Posterior vena cava (tissue), 2 donors: Measurements from ENCODE around the gene HGF. TPM values are rescaled to one million over a fixed set of nuclear protein-coding genes. Genes with fewer than 3 reads are reported as not detected.
"Not testable (repeated sequence)": the region's sequence is repeated elsewhere in the genome, so short reads cannot be mapped to it uniquely, and the experiment has no call there.

Source experiments
- DNase-seq: peaks from one replicate; pipeline ENCODE4 v3.0.0-alpha.2; 2020; ENCODE audit warnings: low spot score
- intact Hi-C, 2 donors: fragments of 100-400 bp; cut with DNase I; formaldehyde crosslinking; loops; one replicate each; pipeline versions ENCODE4 v1.14.1 to v1.14.2; 2022 to 2023
- total RNA-seq, 2 donors: library from RNA; stranded (reverse); fragmentation: NEBNext Ultra II Directional; extraction: Animal tissue kit (Norgen Biotek cat#: 25700); gene quantifications; one replicate each; pipeline ENCODE4 v1.2.1, GENCODE V29; 2021
- donor health status: DM: yes; HTN: yes; CAD: no.
- donor health status: DM: yes; HTN: yes; CAD: no.

HGF gene
- total RNA-seq, 2 donors from 2014 or later: 16.8 to 18.8 TPM

- intact Hi-C loops: no loop called here
- DNase-seq: no peak
Measured at GRCh38 chr7:81736091-81736490, 33.8 kb downstream of the HGF start.

GRCh38 chr7:81725812-81726127 lies 44.1 kb downstream of the HGF start:
- DNase-seq: no peak
- intact Hi-C loops: no loop called here

GRCh38 chr7:81725003-81725811 lies 44.6 kb downstream of the HGF start:
- intact Hi-C loops: no loop called here
- no peak for DNase-seq

- intact Hi-C loops, DNase-seq: not testable (repeated sequence)
Measured at GRCh38 chr7:81722250-81722649, 47.6 kb downstream of the HGF start.

- intact Hi-C loops: no loop called here
- no peak for DNase-seq
Measured at GRCh38 chr7:81721437-81721836, 48.4 kb downstream of the HGF start.

- no peak for DNase-seq
Measured at GRCh38 chr7:81719865-81720264, 50.0 kb downstream of the HGF start.

GRCh38 chr7:81715984-81716588 lies 53.8 kb downstream of the HGF start:
- intact Hi-C loops: no loop called here
- DNase-seq: no peak

More at GRCh38 chr7:81719865-81720264, 50.0 kb downstream of the HGF start:
- intact Hi-C loops: no loop called here

GRCh38 chr7:81714306-81714705 lies 55.5 kb downstream of the HGF start:
- intact Hi-C loops: no loop called here
- DNase-seq: no peak

- intact Hi-C loops: no loop called here
- DNase-seq: no peak
Measured at GRCh38 chr7:81710751-81711150, 59.1 kb downstream of the HGF start.

- DNase-seq: no peak
- intact Hi-C loops: no loop called here
Measured at GRCh38 chr7:81709836-81710235, 60.0 kb downstream of the HGF start.

GRCh38 chr7:81707966-81708365 lies 61.9 kb downstream of the HGF start:
- intact Hi-C loops: no loop called here
- DNase-seq: no peak

GRCh38 chr7:81707196-81707595 lies 62.7 kb downstream of the HGF start:
- intact Hi-C loops: no loop called here
- DNase-seq: no peak

GRCh38 chr7:81705206-81705605 lies 64.6 kb downstream of the HGF start:
- intact Hi-C loops: no loop called here
- DNase-seq: no peak

- no peak for DNase-seq
- intact Hi-C loops: no loop called here
Measured at GRCh38 chr7:81704595-81704994, 65.3 kb downstream of the HGF start.

GRCh38 chr7:81698965-81699364 lies 70.9 kb downstream of the HGF start:
- intact Hi-C loops: no loop called here

GRCh38 chr7:81694711-81695110 lies 75.1 kb downstream of the HGF start:
- intact Hi-C loops: no loop called here
- DNase-seq: no peak

More at GRCh38 chr7:81698965-81699364, 70.9 kb downstream of the HGF start:
- DNase-seq: no peak

GRCh38 chr7:81693894-81694293 lies 76.0 kb downstream of the HGF start:
- DNase-seq: no peak

GRCh38 chr7:81693080-81693479 lies 76.8 kb downstream of the HGF start:
- intact Hi-C loops: no loop called here

More at GRCh38 chr7:81693894-81694293, 76.0 kb downstream of the HGF start:
- intact Hi-C loops: no loop called here

GRCh38 chr7:81692146-81692905 lies 77.5 kb downstream of the HGF start:
- intact Hi-C loops: no loop called here
- DNase-seq: no peak

More at GRCh38 chr7:81693080-81693479, 76.8 kb downstream of the HGF start:
- no peak for DNase-seq

- no peak for DNase-seq
- intact Hi-C loops: no loop called here
Measured at GRCh38 chr7:81691199-81691821, 78.5 kb downstream of the HGF start.
